ENCODE data around the gene TACC2. TPM values are rescaled to one million over a fixed set of nuclear protein-coding genes. Genes with fewer than 3 reads are reported as not detected.
A peak's percentile ranks its signal among the peaks of the same experiment; 100 is the strongest.
"Not testable (repeated sequence)": the region's sequence is repeated elsewhere in the genome, so short reads cannot be mapped to it uniquely, and the experiment has no call there.

TACC2 gene
- total and polyA plus RNA-seq, 12 donors = 68.1 to 451 (median 364) TPM

DNA sequence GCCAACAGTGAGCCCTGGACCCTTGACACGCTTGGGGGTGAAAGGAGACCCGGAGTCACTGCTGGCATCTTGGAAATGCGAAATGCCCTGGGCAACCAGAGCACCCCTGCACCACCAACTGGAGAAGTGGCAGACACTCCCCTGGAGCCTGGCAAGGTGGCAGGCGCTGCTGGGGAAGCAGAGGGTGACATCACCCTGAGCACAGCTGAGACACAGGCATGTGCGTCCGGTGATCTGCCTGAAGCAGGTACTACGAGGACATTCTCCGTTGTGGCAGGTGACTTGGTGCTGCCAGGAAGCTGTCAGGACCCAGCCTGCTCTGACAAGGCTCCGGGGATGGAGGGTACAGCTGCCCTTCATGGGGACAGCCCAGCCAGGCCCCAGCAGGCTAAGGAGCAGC lies 98.5 kb downstream of the TACC2 start:
- peaks cover 0 to 39% (median 5%) of the 10 kb centered on the region in 9 donors for H3K36me3 ChIP-seq
- intact Hi-C loops (cut with DNase I) = no loop called here
- no peak overlapping the region for H3K27ac ChIP-seq
- no peaks in the 10 kb centered on the region for H3K9me3 ChIP-seq
- ATAC-seq = peak in 2 of 8 donors; percentile 2 to 31
- 69 to 74% methylated on average over 9 of the region's 9 CpGs for whole genome bisulfite sequencing, 2 donors
- H3K4me3 ChIP-seq = no peak overlapping the region
- DNase-seq = no peak
- H3K4me1 ChIP-seq = peaks cover 0 to 45% (median 9%) of the 10 kb centered on the region in 9 donors
- TF ChIP-seq CTCF (IDR thresholded peaks at IDR 0.05) = no peak
- H3K27me3 ChIP-seq = no peaks in the 10 kb centered on the region

DNA sequence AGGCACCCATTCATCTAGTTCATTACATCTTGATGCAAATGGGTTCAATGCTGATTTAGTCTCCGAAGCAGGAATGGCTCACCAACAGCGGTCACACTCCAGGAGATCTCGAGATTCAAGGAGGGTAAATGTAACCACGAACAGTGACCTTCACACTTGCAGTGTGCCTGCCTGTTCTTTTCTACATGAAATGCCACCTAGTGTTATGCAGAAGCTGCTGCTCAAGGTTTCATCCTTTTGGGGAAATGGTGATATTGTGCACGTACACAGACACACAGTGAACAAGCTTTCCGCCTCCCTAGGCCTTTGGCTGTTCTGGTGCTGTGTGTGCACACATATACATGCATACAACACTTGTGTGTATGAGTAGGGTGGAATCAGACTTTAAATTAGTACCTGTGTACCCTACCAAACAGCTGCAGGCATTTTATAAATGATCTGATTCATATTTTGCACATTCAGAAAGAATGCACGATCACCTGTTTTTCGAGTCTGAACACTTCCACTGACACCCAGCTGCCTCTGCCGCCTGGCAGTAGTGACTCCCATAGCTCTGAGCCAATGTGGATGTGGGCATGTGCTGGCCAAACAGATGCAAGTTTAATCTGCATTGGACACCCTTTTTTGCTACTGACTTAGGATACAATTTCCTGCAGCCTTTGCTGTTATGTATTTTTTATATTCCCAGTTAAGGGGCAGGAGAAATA lies 100.5 kb downstream of the TACC2 start:
- intact Hi-C loops (cut with DNase I) = no loop called here
- Histone ChIP-seq H3K27me3 (no peaks in the 10 kb centered on the region), H3K9me3 (no peaks in the 10 kb centered on the region), H3K4me3 (no peak overlapping the region), H3K4me1 (peaks cover 0 to 24% (median 0%) of the 10 kb centered on the region in 9 donors), H3K36me3 (peaks cover 0 to 54% (median 5%) of the 10 kb centered on the region in 9 donors), H3K27ac (no peak overlapping the region)
- DNase-seq = no peak
- TF ChIP-seq CTCF (IDR thresholded peaks at IDR 0.05) = no peak
- ATAC-seq = no peak
- WGBS, 2 donors = 76 to 78% methylated on average over 9 of the region's 9 CpGs

- peaks cover 0 to 64% (median 5%) of the 10 kb centered on the region in 9 donors for H3K36me3 ChIP-seq
- H3K4me1 ChIP-seq = peaks cover 0 to 2% (median 0%) of the 10 kb centered on the region in 9 donors
- no peak for ATAC-seq
- no peaks in the 10 kb centered on the region for H3K27me3 ChIP-seq
- intact Hi-C loops (cut with DNase I) = no loop called here
- no peak for DNase-seq
- no peak for TF ChIP-seq CTCF (IDR thresholded peaks at IDR 0.05)
- 78 to 93% methylated on average over 6 of the region's 6 CpGs for WGBS, 2 donors
- no peak overlapping the region for H3K27ac ChIP-seq
- H3K9me3 ChIP-seq = no peaks in the 10 kb centered on the region
- no peak overlapping the region for H3K4me3 ChIP-seq
These were observed 102.8 kb downstream of the TACC2 start for GRCh38 chr10:122091722-122092121.

DNA sequence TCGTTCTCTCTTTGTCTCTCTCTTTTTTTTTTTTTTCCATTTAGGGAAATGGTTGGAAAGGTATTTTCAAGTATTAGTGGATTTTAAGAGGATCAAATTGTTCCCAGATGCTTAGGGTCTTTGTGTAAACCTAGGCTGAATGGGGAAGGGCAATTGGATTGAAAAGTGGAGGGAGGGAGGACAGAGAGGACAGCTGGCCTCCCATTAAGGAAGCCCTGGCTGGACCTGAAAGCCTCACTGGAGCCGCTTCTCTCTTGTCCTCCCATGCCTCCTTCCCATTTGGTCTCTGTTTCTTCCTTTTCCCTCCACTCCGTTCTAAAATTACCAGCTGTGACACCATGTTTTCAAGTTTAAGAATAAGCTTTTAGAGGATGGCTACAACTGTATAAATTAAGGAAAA lies 104.1 kb downstream of the TACC2 start:
- peaks cover 0 to 64% (median 5%) of the 10 kb centered on the region in 9 donors for H3K36me3 ChIP-seq
- no peak for DNase-seq
- intact Hi-C loops (cut with DNase I) = no loop called here
- ATAC-seq = no peak
- no peak for TF ChIP-seq CTCF (IDR thresholded peaks at IDR 0.05)
- 62 to 68% methylated on average over 3 of the region's 3 CpGs for WGBS, 2 donors
- H3K27ac ChIP-seq = no peak overlapping the region
- H3K4me3 ChIP-seq = no peak overlapping the region
- peaks cover 0 to under 1% (median 0%) of the 10 kb centered on the region in 9 donors for H3K4me1 ChIP-seq
- no peaks in the 10 kb centered on the region for H3K9me3 ChIP-seq
- H3K27me3 ChIP-seq = no peaks in the 10 kb centered on the region

GRCh38 chr10:122096181-122096580 lies 107.2 kb downstream of the TACC2 start:
- ATAC-seq; DNase-seq; H3K4me3 ChIP-seq; H3K27ac ChIP-seq; intact Hi-C loops (cut with DNase I); H3K9me3 ChIP-seq; H3K27me3 ChIP-seq: not testable (repeated sequence)
- H3K36me3 ChIP-seq = peaks cover 0 to 36% (median 0%) of the 10 kb centered on the region in 9 donors
- H3K4me1 ChIP-seq = peaks cover 5 to 21% (median 16%) of the 10 kb centered on the region in 9 donors
- 68 to 84% methylated on average over 10 to 11 of the region's 11 CpGs for WGBS, 2 donors
